SK-N-SH (cell line): Measurements from ENCODE around the gene RNASET2. TPM values are rescaled to one million over a fixed set of nuclear protein-coding genes. Genes with fewer than 3 reads are reported as not detected.

ENCODE experiments used
- CTCF ChIA-PET: fragments of 300-600, 350-600 bp; formaldehyde crosslinking; extraction: SDS; loops from one replicate; lab custom pipeline; 2021; lab: Yijun Ruan, JAX
- POLR2A ChIA-PET: fragments of 350-600 bp; sonication (Branson Sonifier 250); formaldehyde crosslinking; extraction: SDS; loops from one replicate; lab custom pipeline; 2020; ENCODE audit warnings: antibody characterized with exemption, inconsistent platforms; lab: Yijun Ruan, JAX
- DNase-seq: peaks from one replicate; pipeline ENCODE4 v3.0.0; 2012
- H2AFZ ChIP-seq: fragments of 200-600 bp; sonication (generic); 2 replicates; pipeline ENCODE4 v1.8.1; 2016; ENCODE audit warnings: antibody characterized with exemption, mild to moderate bottlenecking, low read depth
- H3F3A ChIP-seq: fragments of 200-600 bp; sonication (generic); replicated peaks from 2 replicates; pipeline ENCODE3; 2016; ENCODE audit warnings: antibody characterized with exemption, mild to moderate bottlenecking; ENCODE audit not compliant: insufficient read depth
- H3K27ac ChIP-seq, 2 experiments: fragments of 200-500 bp in 1 of 2; fragments of 200-600 bp in 1 of 2; sonication (Bioruptor generic) in 1 of 2; sonication (generic), shearing (Covaris generic) in 1 of 2; 2 replicates each; pipeline versions ENCODE4 v1.5.1 to v1.6.1; 2014 to 2016; ENCODE audit warnings: low read depth in 2 of 2, inconsistent platforms in 1 of 2, low read length in 1 of 2, mild to moderate bottlenecking in 1 of 2, mixed read lengths in 1 of 2
- H3K27me3 ChIP-seq: fragments of 200-600 bp; sonication (generic), shearing (Covaris generic); 2 replicates; pipeline ENCODE4 v1.6.1; 2016; ENCODE audit warnings: mixed run types; ENCODE audit not compliant: insufficient read depth
- H3K36me3 ChIP-seq, 2 experiments: fragments of 200-500 bp in 1 of 2; fragments of 200-600 bp in 1 of 2; sonication (Bioruptor generic) in 1 of 2; sonication (generic) in 1 of 2; replicated peaks in 1 of 2; 2 replicates each; pipeline versions ENCODE3 to v1.5.1; 2014 to 2016; ENCODE audit warnings: low read length in 1 of 2, mild to moderate bottlenecking in 1 of 2; ENCODE audit not compliant: insufficient read depth in 2 of 2, control insufficient read depth in 1 of 2
- H3K4me1 ChIP-seq, 2 experiments: fragments of 200-500 bp in 1 of 2; fragments of 200-600 bp in 1 of 2; sonication (Bioruptor generic) in 1 of 2; sonication (generic), shearing (Covaris generic) in 1 of 2; 2 replicates each; pipeline versions ENCODE4 v1.5.1 to v1.6.1; 2014 to 2016; ENCODE audit warnings: low read depth in 1 of 2, low read length in 1 of 2, mixed run types in 1 of 2; ENCODE audit not compliant: insufficient read depth in 2 of 2, control insufficient read depth in 1 of 2
- H3K4me2 ChIP-seq: fragments of 200-600 bp; sonication (generic), shearing (Covaris generic); 2 replicates; pipeline ENCODE4 v1.6.1; 2017; ENCODE audit warnings: mixed run types
- H3K4me3 ChIP-seq, 2 experiments: fragments of 200-500 bp in 1 of 2; fragments of 200-600 bp in 1 of 2; sonication (Bioruptor generic) in 1 of 2; sonication (generic), shearing (Covaris generic) in 1 of 2; 2 replicates each; pipeline versions ENCODE4 v1.5.1 to v1.8.1; 2014 to 2016; ENCODE audit warnings: low read depth in 2 of 2, inconsistent platforms in 1 of 2, low read length in 1 of 2, mild to moderate bottlenecking in 1 of 2, mixed read lengths in 1 of 2, moderate library complexity in 1 of 2
- H3K79me2 ChIP-seq: fragments of 200-600 bp; sonication (generic); 2 replicates; pipeline ENCODE4 v1.8.1; 2017; ENCODE audit warnings: mild to moderate bottlenecking; ENCODE audit not compliant: insufficient read depth
- H3K9ac ChIP-seq: fragments of 200-600 bp; sonication (generic); 2 replicates; pipeline ENCODE4 v1.6.1; 2017; ENCODE audit warnings: mixed run types
- H3K9me2 ChIP-seq: fragments of 200-600 bp; sonication (generic); 2 replicates; pipeline ENCODE4 v1.6.1; 2017; ENCODE audit warnings: mixed run types
- H3K9me3 ChIP-seq: fragments of 200-600 bp; sonication (generic); 2 replicates; pipeline ENCODE4 v1.6.1; 2017; ENCODE audit warnings: mixed run types, mild to moderate bottlenecking, moderate library complexity
- H4K20me1 ChIP-seq: fragments of 200-600 bp; sonication (generic); 2 replicates; pipeline ENCODE4 v1.6.1; 2017; ENCODE audit warnings: mild to moderate bottlenecking, mixed run types; ENCODE audit not compliant: insufficient read depth
- ELF1 ChIP-seq: IDR thresholded peaks from 2 replicates; pipeline ENCODE4 v1.4.0; 2012
- FOXJ3 ChIP-seq: sonication (generic); formaldehyde crosslinking; IDR thresholded peaks from 2 replicates; pipeline ENCODE4 v1.5.1; 2020; ENCODE audit warnings: mild to moderate bottlenecking, missing genetic modification reagents
- FOXM1 ChIP-seq: IDR thresholded peaks from 2 replicates; pipeline ENCODE4 v1.4.0; 2012; ENCODE audit warnings: low read depth, mild to moderate bottlenecking
- MEF2A ChIP-seq: IDR thresholded peaks from 2 replicates; pipeline ENCODE4 v1.4.0; 2012; ENCODE audit warnings: low read depth, borderline replicate concordance
- NFIC ChIP-seq: IDR thresholded peaks from 2 replicates; pipeline ENCODE4 v1.4.0; 2012; ENCODE audit warnings: borderline replicate concordance
- POLR2AphosphoS5 ChIP-seq: IDR thresholded peaks from 2 replicates; pipeline ENCODE4 v1.6.1; 2012; ENCODE audit warnings: low read depth, low read length
- RCOR1 ChIP-seq: fragments of 150-350 bp; IDR thresholded peaks from 2 replicates; pipeline ENCODE4 v1.6.1; 2017; ENCODE audit warnings: antibody characterized with exemption, low read length
- RFX5 ChIP-seq: IDR thresholded peaks from 2 replicates; pipeline ENCODE4 v1.6.1; 2012; ENCODE audit warnings: mild to moderate bottlenecking, improper control_type of control experiment, low read length
- TAF1 ChIP-seq: IDR thresholded peaks from 2 replicates; pipeline ENCODE4 v1.6.1; 2012; ENCODE audit warnings: low read depth, mild to moderate bottlenecking, low read length, moderate library complexity, borderline replicate concordance
- TEAD4 ChIP-seq: IDR thresholded peaks from 2 replicates; pipeline ENCODE4 v1.4.0; 2012; ENCODE audit warnings: mild to moderate bottlenecking, borderline replicate concordance; ENCODE audit not compliant: insufficient read depth
- YY1 ChIP-seq: IDR thresholded peaks from 2 replicates; pipeline ENCODE4 v1.4.0; 2012; ENCODE audit warnings: low read depth, mild to moderate bottlenecking
- WGBS: methylation state at CpG from one replicate; pipeline ENCODE4 v1.1.6; 2017; ENCODE audit warnings: low lambda C conversion rate; 5-methylcytosine and 5-hydroxymethylcytosine counted together
- polyA plus RNA-seq, 3 experiments: library from polyadenylated mRNA; depleted of rRNA; stranded (reverse); fragments of >200 nt; gene quantifications; 2 replicates each; pipeline ENCODE4 v1.2.3, GENCODE V29; 2012
- TF ChIP-seq, protein P1 (sequence below): IDR thresholded peaks from 2 replicates; pipeline ENCODE4 v1.6.1; 2012; ENCODE audit warnings: mild to moderate bottlenecking, low read depth, low read length, moderate library complexity
- TF ChIP-seq, protein P2 (sequence below): fragments of 200-600 bp; sonication (generic); IDR thresholded peaks from 2 replicates; pipeline ENCODE4 v1.6.1; 2017; ENCODE audit warnings: antibody characterized with exemption, mild to moderate bottlenecking, moderate library complexity
- TF ChIP-seq, protein P3 (sequence below): IDR thresholded peaks from 2 replicates; pipeline ENCODE4 v1.4.0; 2012; ENCODE audit warnings: low read depth
- TF ChIP-seq, protein P4 (sequence below): fragments of 150-350 bp; IDR thresholded peaks from 2 replicates; pipeline ENCODE4 v1.6.1; 2017; ENCODE audit warnings: antibody characterized with exemption, low read length, low read depth, borderline replicate concordance

Gene RNASET2
- polyA plus RNA-seq, 1 of the 3 experiments (the other 2 are of a cell fraction) = 59.2 TPM

DNA sequence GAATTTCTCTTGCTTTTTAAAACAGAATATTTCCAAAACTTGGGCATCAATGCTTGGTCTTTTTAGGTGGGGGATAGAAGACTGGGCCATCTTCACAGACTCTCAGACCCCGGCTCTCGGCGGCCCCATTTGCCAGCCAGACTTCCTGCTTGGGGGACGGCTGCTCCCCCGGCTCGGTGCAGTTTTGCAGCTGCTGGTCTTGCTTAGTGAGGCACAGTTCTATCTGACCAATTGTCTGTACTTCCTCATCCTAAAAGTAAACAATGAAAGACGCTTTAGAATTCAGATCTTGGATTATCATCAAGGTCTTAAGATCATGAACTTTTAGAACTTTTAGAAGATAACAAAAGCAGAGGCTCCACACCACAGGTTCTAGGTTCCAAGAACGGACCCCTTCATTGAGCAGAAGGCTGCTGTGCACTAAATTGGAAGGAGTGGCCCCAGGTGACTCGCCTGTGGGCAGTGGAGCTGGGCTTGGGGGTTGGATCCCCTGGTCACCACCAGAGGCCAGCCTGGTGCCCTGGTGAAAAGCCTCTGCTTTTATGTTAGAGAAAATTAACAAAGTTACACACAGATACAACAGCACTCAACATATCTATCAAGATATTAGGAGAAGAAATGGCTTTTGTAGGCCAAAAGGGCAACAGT lies 26.7 kb downstream of the RNASET2 start:
- WGBS = 92% methylated on average over 8 of the region's 9 CpGs
- Histone ChIP-seq H3K79me2 (no peaks in the 10 kb centered on the region), H3K9ac (no peak overlapping the region)
- TF ChIP-seq ELF1 (no peak), RFX5 (no peak), NFIC (no peak), TEAD4 (no peak), RCOR1 (no peak), POLR2AphosphoS5 (no peak), FOXJ3 (no peak), FOXM1 (no peak), TAF1 (no peak), MEF2A (no peak), YY1 (no peak)
- TF ChIP-seq, protein P1, sequence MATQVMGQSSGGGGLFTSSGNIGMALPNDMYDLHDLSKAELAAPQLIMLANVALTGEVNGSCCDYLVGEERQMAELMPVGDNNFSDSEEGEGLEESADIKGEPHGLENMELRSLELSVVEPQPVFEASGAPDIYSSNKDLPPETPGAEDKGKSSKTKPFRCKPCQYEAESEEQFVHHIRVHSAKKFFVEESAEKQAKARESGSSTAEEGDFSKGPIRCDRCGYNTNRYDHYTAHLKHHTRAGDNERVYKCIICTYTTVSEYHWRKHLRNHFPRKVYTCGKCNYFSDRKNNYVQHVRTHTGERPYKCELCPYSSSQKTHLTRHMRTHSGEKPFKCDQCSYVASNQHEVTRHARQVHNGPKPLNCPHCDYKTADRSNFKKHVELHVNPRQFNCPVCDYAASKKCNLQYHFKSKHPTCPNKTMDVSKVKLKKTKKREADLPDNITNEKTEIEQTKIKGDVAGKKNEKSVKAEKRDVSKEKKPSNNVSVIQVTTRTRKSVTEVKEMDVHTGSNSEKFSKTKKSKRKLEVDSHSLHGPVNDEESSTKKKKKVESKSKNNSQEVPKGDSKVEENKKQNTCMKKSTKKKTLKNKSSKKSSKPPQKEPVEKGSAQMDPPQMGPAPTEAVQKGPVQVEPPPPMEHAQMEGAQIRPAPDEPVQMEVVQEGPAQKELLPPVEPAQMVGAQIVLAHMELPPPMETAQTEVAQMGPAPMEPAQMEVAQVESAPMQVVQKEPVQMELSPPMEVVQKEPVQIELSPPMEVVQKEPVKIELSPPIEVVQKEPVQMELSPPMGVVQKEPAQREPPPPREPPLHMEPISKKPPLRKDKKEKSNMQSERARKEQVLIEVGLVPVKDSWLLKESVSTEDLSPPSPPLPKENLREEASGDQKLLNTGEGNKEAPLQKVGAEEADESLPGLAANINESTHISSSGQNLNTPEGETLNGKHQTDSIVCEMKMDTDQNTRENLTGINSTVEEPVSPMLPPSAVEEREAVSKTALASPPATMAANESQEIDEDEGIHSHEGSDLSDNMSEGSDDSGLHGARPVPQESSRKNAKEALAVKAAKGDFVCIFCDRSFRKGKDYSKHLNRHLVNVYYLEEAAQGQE = no peak
- TF ChIP-seq, protein P2, sequence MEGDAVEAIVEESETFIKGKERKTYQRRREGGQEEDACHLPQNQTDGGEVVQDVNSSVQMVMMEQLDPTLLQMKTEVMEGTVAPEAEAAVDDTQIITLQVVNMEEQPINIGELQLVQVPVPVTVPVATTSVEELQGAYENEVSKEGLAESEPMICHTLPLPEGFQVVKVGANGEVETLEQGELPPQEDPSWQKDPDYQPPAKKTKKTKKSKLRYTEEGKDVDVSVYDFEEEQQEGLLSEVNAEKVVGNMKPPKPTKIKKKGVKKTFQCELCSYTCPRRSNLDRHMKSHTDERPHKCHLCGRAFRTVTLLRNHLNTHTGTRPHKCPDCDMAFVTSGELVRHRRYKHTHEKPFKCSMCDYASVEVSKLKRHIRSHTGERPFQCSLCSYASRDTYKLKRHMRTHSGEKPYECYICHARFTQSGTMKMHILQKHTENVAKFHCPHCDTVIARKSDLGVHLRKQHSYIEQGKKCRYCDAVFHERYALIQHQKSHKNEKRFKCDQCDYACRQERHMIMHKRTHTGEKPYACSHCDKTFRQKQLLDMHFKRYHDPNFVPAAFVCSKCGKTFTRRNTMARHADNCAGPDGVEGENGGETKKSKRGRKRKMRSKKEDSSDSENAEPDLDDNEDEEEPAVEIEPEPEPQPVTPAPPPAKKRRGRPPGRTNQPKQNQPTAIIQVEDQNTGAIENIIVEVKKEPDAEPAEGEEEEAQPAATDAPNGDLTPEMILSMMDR = no peak
- TF ChIP-seq, protein P3, sequence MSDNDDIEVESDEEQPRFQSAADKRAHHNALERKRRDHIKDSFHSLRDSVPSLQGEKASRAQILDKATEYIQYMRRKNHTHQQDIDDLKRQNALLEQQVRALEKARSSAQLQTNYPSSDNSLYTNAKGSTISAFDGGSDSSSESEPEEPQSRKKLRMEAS = no peak
- TF ChIP-seq, protein P4, sequence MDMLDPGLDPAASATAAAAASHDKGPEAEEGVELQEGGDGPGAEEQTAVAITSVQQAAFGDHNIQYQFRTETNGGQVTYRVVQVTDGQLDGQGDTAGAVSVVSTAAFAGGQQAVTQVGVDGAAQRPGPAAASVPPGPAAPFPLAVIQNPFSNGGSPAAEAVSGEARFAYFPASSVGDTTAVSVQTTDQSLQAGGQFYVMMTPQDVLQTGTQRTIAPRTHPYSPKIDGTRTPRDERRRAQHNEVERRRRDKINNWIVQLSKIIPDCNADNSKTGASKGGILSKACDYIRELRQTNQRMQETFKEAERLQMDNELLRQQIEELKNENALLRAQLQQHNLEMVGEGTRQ = no peak
- TF ChIP-seq, all 33 proteins: peak for 0
- Histone ChIP-seq H3K4me2 (no peak overlapping the region), H3K27me3 (no peaks in the 10 kb centered on the region), H4K20me1 (no peaks in the 10 kb centered on the region), H3K9me3 (no peaks in the 10 kb centered on the region), H2AFZ (no peak overlapping the region), H3K36me3 (peaks cover 0 to 4% of the 10 kb centered on the region in 2 experiments), H3K9me2 (no peaks in the 10 kb centered on the region), H3K4me1 (peaks cover 0 to 30% of the 10 kb centered on the region in 2 experiments; a peak in 1 of 4 replicates), H3K4me3 (no peak overlapping the region), H3K27ac (no peak overlapping the region), H3F3A (no peaks in the 10 kb centered on the region)
- ChIA-PET POLR2A (no interaction called here), CTCF (interaction anchor here (1.5 to 2.4 kb wide), 2 partner anchors 60 to 155 kb away, joined by 3 to 9 read pairs; no protein-coding TSS in a partner anchor)
- no peak for DNase-seq
